Measurements from ENCODE around the gene FBXW11.
"Not testable (repeated sequence)": the region's sequence is repeated elsewhere in the genome, so short reads cannot be mapped to it uniquely, and the experiment has no call there.

The FBXW11 gene

DNA sequence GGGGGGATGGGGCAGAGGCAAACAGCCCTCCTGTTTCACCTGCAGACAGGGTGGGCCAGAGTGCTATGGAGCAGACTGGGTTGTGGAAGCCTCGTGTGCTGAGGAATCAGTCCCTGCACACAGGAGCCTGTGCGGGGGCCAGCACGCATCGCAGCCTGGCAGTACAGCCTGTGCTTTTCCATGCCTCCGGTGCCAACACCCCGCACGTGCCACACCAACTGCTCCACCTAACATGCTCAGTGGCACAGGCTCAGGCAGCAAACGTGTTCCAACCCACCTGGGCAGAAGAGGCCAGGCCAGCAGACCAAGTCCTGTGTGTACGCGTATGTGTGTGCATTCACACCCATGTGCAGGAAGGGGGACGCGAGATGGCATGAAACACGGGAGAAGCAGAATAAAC is 37.4 kb upstream of the FBXW11 start:
- peak overlapping the region; percentile 46 for H3K27ac Mint-ChIP-seq
- no peaks in the 10 kb centered on the region for H3K27me3 Mint-ChIP-seq
- H3K36me3 Mint-ChIP-seq (ENCODE audit: low read depth) = peaks cover 64% of the 10 kb centered on the region
- no peak overlapping the region for H3K4me3 Mint-ChIP-seq
- no peaks in the 10 kb centered on the region for H3K9me3 Mint-ChIP-seq
- H3K4me1 Mint-ChIP-seq (ENCODE audit: low read depth) = peaks cover 43% of the 10 kb centered on the region
- intact Hi-C loops (cut with micrococcal nuclease) = no loop called here

DNA sequence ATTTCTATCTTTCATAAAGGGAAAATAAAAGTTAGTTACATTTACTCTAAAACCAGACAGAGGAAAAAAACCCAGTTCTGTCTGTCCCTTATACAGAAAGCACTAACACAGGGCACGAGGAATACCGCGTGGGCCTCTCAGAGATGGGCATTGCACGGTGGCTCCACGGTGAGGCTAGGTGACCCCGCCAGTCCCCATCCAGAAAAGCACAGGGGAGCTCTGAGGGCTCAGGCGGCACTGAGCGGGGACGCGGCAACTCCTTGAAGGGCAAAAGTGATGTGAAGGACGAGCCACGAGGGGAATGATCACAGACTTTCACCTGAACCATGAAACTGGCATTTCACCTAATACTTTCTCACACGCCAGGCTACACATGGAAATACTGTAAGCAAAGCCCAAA is 35.7 kb upstream of the FBXW11 start:
- no peak overlapping the region for H3K4me3 Mint-ChIP-seq
- H3K27me3 Mint-ChIP-seq = no peaks in the 10 kb centered on the region
- peak overlapping the region; percentile 25 for H3K27ac Mint-ChIP-seq
- intact Hi-C loops (cut with micrococcal nuclease) = no loop called here
- no peaks in the 10 kb centered on the region for H3K9me3 Mint-ChIP-seq
- peaks cover 51% of the 10 kb centered on the region for H3K36me3 Mint-ChIP-seq (ENCODE audit: low read depth)
- peaks cover 34% of the 10 kb centered on the region for H3K4me1 Mint-ChIP-seq (ENCODE audit: low read depth)

DNA sequence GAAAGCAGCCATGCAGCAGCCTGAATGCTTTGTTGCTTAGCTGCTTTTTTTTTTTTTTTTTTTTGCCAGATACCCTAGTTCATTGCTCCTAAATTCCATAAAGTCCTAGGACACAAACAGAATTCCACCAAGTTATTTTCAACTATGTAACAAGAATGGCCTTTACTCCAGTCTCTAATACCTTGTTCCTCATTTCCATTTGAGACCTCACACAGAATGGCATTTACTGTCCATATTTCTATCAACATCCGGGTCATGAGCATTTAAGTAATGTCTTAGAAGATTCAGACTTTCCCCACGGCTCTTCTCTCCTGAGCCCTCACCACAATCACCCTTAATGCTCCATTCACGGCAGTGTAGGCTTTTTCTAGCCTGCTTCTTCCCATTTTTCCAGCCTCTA is 31.7 kb upstream of the FBXW11 start:
- no peak overlapping the region for H3K4me3 Mint-ChIP-seq
- H3K9me3 Mint-ChIP-seq = no peaks in the 10 kb centered on the region
- no peaks in the 10 kb centered on the region for H3K27me3 Mint-ChIP-seq
- no peak overlapping the region for H3K27ac Mint-ChIP-seq
- intact Hi-C loops (cut with micrococcal nuclease) = no loop called here
- peaks cover 10% of the 10 kb centered on the region for H3K36me3 Mint-ChIP-seq (ENCODE audit: low read depth)
- peaks cover 31% of the 10 kb centered on the region for H3K4me1 Mint-ChIP-seq (ENCODE audit: low read depth)

DNA sequence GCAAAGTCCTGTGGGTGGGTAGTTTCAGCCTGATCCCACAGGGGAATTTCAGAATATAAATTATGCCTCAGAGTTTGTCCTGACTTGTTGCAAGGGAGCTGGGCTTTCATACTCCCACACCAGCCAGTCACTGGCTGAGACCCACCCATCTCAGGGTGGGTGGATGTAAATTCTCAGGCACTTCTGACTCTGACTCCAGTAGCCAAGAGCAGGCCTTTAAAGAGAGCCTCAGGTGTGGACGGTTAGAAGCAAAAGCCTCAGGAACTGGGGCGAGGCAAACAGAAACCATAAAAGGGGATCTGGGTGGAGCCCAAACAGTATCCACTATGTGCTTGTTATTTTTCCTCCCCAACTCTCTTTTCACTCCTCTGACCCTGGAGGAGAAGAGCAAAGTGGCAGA is 28.6 kb upstream of the FBXW11 start:
- peaks cover 34% of the 10 kb centered on the region for H3K4me1 Mint-ChIP-seq (ENCODE audit: low read depth)
- no peak overlapping the region for H3K27ac Mint-ChIP-seq
- no peaks in the 10 kb centered on the region for H3K27me3 Mint-ChIP-seq
- peaks cover 20% of the 10 kb centered on the region for H3K9me3 Mint-ChIP-seq
- H3K4me3 Mint-ChIP-seq = no peak overlapping the region
- intact Hi-C loops (cut with micrococcal nuclease) = no loop called here
- no peaks in the 10 kb centered on the region for H3K36me3 Mint-ChIP-seq (ENCODE audit: low read depth)

DNA sequence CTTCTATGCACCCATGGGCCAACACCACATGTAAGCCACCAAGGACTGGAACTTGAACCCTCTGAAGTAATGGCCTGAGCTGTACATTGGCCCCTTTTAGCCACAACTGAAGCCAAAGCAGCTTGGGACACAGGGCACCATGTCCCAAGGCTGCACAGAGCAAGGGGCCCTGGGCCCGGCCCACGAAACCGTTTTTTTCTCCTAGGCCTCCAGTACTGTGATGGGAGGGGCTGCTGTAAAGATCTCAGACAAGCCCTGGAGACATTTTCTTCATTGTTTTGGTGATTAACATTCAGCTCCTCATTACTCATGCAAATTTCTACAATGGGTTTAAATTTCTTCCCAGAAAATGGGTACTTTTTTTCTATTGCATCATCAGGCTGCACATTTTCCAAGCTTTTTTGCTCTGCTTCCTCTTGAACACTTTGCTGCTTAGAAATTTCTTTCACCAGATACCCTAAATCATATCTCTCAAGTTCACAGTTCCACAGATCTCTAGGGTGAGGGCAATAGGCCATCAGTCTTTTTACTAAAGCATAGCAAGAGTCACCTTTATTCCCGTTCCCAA is 25.5 kb upstream of the FBXW11 start:
- peaks cover 20% of the 10 kb centered on the region for H3K4me1 Mint-ChIP-seq (ENCODE audit: low read depth)
- no peak overlapping the region for H3K4me3 Mint-ChIP-seq
- H3K27ac Mint-ChIP-seq = no peak overlapping the region
- no peaks in the 10 kb centered on the region for H3K36me3 Mint-ChIP-seq (ENCODE audit: low read depth)
- H3K9me3 Mint-ChIP-seq = peaks cover 20% of the 10 kb centered on the region
- intact Hi-C loops (cut with micrococcal nuclease) = no loop called here
- no peaks in the 10 kb centered on the region for H3K27me3 Mint-ChIP-seq

DNA sequence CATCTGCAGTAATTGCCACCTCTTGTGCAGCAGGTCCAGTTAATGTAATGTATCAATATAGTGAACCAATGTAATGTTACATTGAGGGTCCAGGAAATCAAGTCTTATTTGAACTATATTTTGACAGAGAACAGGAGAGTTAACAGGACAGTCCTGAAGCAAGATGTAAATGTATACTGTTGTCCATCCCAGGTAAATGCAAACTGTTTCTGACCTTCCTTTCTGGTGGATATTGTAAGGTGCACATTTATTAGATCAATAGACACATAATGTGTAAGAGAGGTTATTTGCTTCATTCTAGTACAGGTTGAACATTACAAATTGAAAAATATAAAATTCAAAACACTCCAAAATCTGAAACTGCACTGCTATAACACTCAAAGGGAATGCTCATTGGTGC is 23.4 kb upstream of the FBXW11 start:
- Mint-ChIP-seq H3K36me3 (ENCODE audit: low read depth) (no peaks in the 10 kb centered on the region), H3K27ac (no peak overlapping the region), H3K4me1 (ENCODE audit: low read depth) (peaks cover 11% of the 10 kb centered on the region), H3K9me3 (peaks cover 20% of the 10 kb centered on the region), H3K27me3 (no peaks in the 10 kb centered on the region), H3K4me3 (no peak overlapping the region)
- intact Hi-C loops (cut with micrococcal nuclease) = no loop called here

DNA sequence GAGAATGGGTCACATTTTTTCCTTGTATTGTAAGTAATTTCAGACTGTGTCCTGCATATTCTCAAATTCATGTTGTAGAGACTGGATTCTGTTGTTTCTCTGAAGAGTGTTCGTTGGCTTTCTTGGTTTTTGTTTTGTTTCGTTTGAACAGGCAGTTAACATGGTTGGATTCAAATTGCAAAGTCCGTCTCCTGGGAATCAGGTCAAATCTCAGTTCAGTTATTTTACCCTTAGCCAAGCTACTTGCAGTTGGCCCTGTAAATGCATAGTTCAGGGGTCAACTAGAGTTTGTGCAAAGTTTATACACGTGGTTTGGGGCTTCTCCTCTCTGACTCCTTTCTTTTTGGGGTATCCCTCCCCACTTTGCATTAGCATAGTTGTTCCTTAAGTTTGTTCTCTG is 21.7 kb upstream of the FBXW11 start:
- peaks cover 20% of the 10 kb centered on the region for H3K9me3 Mint-ChIP-seq

DNA sequence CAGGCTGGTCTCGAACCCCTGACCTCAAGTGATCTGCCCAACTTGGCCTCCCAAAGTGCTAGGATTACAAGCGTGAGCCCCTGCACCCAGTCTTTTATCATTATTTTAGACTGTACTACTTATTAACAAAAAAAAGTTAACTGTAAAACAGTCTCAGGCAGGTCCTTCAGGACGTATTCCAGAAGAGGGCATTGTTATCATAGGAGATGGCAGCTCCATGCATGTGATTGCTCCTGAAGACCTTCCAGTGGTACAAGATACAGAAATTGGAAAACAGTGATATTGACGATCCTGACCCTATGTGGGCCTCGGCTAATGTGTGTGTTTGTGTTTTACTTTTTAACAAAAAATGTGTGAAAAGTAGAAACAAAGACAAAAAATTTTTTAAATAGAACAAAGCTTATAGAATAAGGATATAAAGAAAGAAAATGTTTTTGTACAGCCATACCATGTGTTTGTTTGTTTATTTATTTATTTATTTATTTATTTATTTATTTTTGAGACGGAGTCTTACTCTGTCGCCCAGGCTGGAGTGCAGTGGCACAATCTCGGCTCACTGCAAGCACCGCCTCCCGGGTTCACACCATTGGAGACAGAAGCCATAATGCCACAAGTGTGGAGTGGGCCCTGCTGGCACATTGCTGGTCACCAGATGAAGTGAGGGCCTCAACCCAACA is 13.8 kb upstream of the FBXW11 start:
- intact Hi-C loops (cut with micrococcal nuclease); H3K36me3 Mint-ChIP-seq (ENCODE audit: low read depth): not testable (repeated sequence)

More for the DNA sequence above, 21.7 kb upstream of the FBXW11 start:
- H3K4me3 Mint-ChIP-seq = no peak overlapping the region
- intact Hi-C loops (cut with micrococcal nuclease) = no loop called here
- no peaks in the 10 kb centered on the region for H3K36me3 Mint-ChIP-seq (ENCODE audit: low read depth)
- H3K4me1 Mint-ChIP-seq (ENCODE audit: low read depth) = peaks cover 7% of the 10 kb centered on the region
- no peaks in the 10 kb centered on the region for H3K27me3 Mint-ChIP-seq
- no peak overlapping the region for H3K27ac Mint-ChIP-seq

DNA sequence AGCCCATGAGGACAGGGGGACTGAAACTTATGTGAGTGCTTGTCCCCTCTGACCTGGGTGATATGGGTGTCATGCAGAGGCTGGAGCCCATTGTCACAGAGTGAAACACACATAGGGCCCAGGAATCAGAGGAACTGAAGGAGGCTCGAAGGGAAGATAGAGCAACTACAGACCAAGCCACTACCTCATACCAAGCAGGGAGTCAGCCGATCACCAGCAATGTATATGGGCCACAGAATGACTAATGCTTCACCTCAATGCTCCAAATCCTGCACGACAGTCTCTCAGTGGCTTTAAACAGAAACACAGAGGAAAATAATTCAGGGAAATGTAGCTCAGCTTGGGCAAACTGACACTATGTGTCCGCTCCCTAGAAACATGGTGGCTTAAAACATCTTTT is 8.9 kb upstream of the FBXW11 start:
- Mint-ChIP-seq H3K9me3 (no peaks in the 10 kb centered on the region), H3K4me1 (ENCODE audit: low read depth) (no peaks in the 10 kb centered on the region), H3K36me3 (ENCODE audit: low read depth) (no peaks in the 10 kb centered on the region), H3K27me3 (no peaks in the 10 kb centered on the region), H3K27ac (no peak overlapping the region), H3K4me3 (no peak overlapping the region)
- intact Hi-C loops (cut with micrococcal nuclease) = no loop called here

More for the DNA sequence above, 13.8 kb upstream of the FBXW11 start:
- not testable (repeated sequence) for H3K27me3 Mint-ChIP-seq; H3K4me3 Mint-ChIP-seq; H3K4me1 Mint-ChIP-seq (ENCODE audit: low read depth); H3K9me3 Mint-ChIP-seq; H3K27ac Mint-ChIP-seq

DNA sequence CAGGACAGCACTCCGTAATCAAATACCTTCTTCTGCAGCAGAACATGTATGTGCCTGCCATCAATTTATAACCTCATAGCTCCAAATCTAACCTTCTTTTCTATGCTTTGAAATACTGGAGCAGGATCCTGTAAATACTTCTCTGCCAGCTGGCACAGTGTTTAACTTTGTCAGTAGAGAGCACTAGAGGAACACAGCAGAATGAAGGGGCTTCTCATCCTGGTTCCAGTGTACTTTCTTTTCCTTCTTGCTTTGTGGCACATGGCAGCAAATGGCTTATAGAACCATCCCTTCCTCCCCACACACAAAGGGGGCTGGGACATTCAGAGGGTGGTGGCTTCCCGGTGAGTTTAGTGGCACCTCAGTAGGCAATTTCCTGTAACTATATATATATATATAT is 3.8 kb upstream of the FBXW11 start:
- Mint-ChIP-seq H3K4me3 (no peak overlapping the region), H3K36me3 (ENCODE audit: low read depth) (peaks cover 20% of the 10 kb centered on the region), H3K4me1 (ENCODE audit: low read depth) (peaks cover 19% of the 10 kb centered on the region), H3K9me3 (no peaks in the 10 kb centered on the region), H3K27ac (no peak overlapping the region), H3K27me3 (no peaks in the 10 kb centered on the region)
- intact Hi-C loops (cut with micrococcal nuclease) = no loop called here

DNA sequence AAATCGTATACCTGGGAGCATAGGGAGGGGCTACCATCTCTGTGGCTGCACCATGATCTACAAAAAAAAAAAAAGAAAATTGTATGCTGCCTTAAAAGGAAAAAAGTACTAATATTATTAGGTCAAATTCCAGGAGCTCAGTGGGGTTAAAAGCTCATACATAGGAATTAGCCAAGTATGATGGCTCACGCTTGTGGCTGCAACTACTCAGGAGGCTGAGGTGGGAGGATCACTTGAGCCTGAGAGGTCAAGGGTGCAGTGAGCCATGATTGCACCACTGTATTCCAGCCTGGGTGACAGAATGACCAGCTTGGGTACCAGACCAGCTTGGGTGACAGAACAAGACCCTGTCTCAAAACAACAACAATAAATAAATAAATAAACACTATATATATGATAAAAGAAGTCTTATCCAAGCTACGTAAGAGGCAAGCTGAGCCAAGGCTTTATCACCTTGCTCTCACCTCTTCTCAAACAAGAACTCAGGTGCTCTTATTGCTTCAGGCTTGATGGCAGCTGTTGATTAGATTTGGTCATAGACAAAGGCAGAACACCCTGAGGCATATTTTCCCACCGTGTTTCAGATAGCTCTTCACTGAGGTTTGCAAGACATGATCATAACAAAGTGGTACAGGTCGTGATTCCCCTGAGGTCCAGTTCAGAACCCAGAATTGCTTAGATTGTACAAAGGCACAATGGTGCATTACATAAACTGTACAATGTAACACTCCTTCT is 3.3 kb upstream of the FBXW11 start:
- H3K27me3 Mint-ChIP-seq = no peaks in the 10 kb centered on the region
- intact Hi-C loops (cut with micrococcal nuclease) = loop anchor here (5.0 kb wide), 1 partner anchor 42 kb away; no protein-coding TSS in a partner anchor
- H3K36me3 Mint-ChIP-seq (ENCODE audit: low read depth) = peaks cover 20% of the 10 kb centered on the region
- no peak overlapping the region for H3K4me3 Mint-ChIP-seq
- H3K27ac Mint-ChIP-seq = no peak overlapping the region
- H3K9me3 Mint-ChIP-seq = no peaks in the 10 kb centered on the region
- peaks cover 25% of the 10 kb centered on the region for H3K4me1 Mint-ChIP-seq (ENCODE audit: low read depth)

DNA sequence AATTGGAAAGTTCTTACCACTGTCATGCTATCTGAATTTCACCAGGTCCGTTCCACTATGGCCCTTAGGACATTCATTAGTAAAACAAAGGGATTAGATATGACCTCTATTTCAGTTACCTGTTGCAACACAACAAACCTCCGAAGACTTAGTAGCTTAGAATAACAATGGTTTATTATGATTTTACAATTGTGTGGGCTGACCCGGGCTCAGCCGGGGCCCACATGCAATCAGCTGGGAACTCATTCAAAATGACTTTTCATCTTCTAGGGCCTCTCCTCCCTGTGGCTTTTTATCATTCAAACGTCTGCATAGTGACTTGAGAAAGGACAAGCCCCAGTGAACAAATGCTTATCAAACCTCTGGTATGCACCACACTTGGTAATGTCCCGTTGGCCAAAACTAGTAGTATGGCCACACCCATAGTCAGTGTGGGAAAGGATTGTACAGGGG is 2.3 kb upstream of the FBXW11 start:
- intact Hi-C loops (cut with micrococcal nuclease) = loop anchor here (5.0 kb wide), 1 partner anchor 41 kb away; no protein-coding TSS in a partner anchor
- Mint-ChIP-seq H3K4me1 (ENCODE audit: low read depth) (peaks cover 30% of the 10 kb centered on the region), H3K9me3 (no peaks in the 10 kb centered on the region), H3K36me3 (ENCODE audit: low read depth) (peaks cover 20% of the 10 kb centered on the region), H3K27me3 (no peaks in the 10 kb centered on the region), H3K27ac (no peak overlapping the region), H3K4me3 (no peak overlapping the region)

DNA sequence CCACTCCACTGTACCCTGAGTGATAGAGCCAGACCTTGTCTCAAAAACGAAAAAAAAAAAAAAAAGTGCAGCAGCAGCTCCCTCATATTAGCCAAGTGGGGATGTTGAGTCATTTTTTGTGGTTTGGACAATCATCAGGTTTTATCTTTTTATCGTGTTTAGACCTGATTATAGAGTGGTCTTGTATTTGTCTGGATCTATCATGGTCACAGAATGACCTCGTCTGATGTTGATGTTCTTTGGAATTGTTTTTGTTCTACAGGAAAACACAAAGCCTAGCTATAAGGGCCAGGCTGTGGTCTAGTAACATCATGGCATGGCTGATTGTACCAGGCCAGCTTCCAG is 1.6 kb upstream of the FBXW11 start:
- Mint-ChIP-seq H3K36me3 (ENCODE audit: low read depth) (peaks cover 20% of the 10 kb centered on the region), H3K27me3 (no peaks in the 10 kb centered on the region), H3K4me1 (ENCODE audit: low read depth) (peaks cover 36% of the 10 kb centered on the region), H3K9me3 (no peaks in the 10 kb centered on the region), H3K27ac (no peak overlapping the region), H3K4me3 (no peak overlapping the region)
- intact Hi-C loops (cut with micrococcal nuclease) = loop anchor here (5.0 kb wide), 1 partner anchor 41 kb away; no protein-coding TSS in a partner anchor

Data from dendritic cell treated with granulocyte-macrophage colony-stimulating factor and Interleukin-4, amounts not matched to agents 40 ng/mL and 50 ng/mL, for 4 days (primary cell).